IPS-18a (cell line): Measurements from ENCODE around the gene DENND5A.
A peak's percentile ranks its signal among the peaks of the same experiment; 100 is the strongest.
"Not testable (repeated sequence)": the region's sequence is repeated elsewhere in the genome, so short reads cannot be mapped to it uniquely, and the experiment has no call there.

Source experiments
- H3K27ac ChIP-seq: one replicate; pipeline ENCODE4 v1.5.1; 2013; ENCODE audit warnings: low read length
- H3K27me3 ChIP-seq: one replicate; pipeline ENCODE4 v1.6.1; 2013; ENCODE audit warnings: mild to moderate bottlenecking, low read length; ENCODE audit not compliant: control insufficient read depth, insufficient read depth
- H3K36me3 ChIP-seq: one replicate; pipeline ENCODE4 v1.6.1; 2013; ENCODE audit warnings: low read depth, low read length; ENCODE audit not compliant: control insufficient read depth
- H3K4me1 ChIP-seq: one replicate; pipeline ENCODE4 v1.6.1; 2013; ENCODE audit warnings: low read depth, low read length; ENCODE audit not compliant: control insufficient read depth
- H3K4me3 ChIP-seq: one replicate; pipeline ENCODE4 v1.5.1; 2013; ENCODE audit warnings: low read length
- H3K9ac ChIP-seq: one replicate; pipeline ENCODE4 v1.6.1; 2013; ENCODE audit warnings: mild to moderate bottlenecking, low read length, moderate library complexity
- H3K9me3 ChIP-seq: one replicate; pipeline ENCODE4 v1.6.1; 2013; ENCODE audit warnings: low read depth, low read length; ENCODE audit not compliant: control insufficient read depth

DENND5A gene

DNA sequence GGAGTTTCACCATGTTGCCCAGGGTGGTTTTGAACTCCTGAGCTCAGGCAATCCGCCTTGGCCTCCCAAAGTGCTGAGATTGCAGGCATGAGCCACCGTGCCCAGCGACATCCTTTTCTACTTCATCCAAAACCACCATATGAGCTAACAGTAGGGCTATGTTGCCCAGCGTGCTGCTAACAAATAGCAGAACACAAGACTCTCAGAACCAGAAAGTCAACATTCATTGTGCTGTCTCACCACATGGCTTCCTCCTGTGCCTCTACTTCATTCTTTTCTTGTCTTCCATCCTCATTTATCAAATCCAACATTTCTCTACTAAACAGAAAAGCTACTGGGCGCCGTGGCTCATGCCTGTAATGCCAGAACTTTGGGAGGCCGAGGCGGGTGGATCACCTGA lies 12.0 kb upstream of the DENND5A start:
- Histone ChIP-seq H3K36me3 (peaks cover 5% of the 10 kb centered on the region), H3K27me3 (no peaks in the 10 kb centered on the region), H3K4me1 (no peaks in the 10 kb centered on the region), H3K4me3 (no peak overlapping the region), H3K9me3 (no peaks in the 10 kb centered on the region), H3K9ac (no peak overlapping the region), H3K27ac (no peak overlapping the region)

DNA sequence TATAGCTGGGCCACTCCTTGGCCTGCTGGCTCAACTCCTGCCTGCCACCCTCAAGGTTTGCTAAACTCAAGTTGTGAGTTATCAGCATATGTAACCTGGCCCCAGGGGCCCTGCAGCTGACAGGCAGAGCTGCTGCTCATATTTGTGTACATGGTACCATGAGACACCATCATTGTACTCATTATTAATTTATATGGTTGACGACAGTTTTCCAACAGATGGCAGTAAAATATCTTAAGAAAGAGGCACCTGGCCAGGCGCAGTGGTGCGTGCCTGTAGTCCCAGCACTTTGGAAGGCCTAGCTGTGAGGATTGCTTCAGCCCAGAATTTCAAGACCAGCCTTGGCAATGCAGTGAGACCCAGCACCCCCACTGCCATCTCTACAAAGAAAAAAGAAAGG lies 11.4 kb upstream of the DENND5A start:
- no peak overlapping the region for H3K27ac ChIP-seq
- H3K9ac ChIP-seq: no peak overlapping the region
- H3K4me1 ChIP-seq: no peaks in the 10 kb centered on the region
- peaks cover 5% of the 10 kb centered on the region for H3K36me3 ChIP-seq
- no peaks in the 10 kb centered on the region for H3K27me3 ChIP-seq
- H3K9me3 ChIP-seq: no peaks in the 10 kb centered on the region
- H3K4me3 ChIP-seq: no peak overlapping the region

DNA sequence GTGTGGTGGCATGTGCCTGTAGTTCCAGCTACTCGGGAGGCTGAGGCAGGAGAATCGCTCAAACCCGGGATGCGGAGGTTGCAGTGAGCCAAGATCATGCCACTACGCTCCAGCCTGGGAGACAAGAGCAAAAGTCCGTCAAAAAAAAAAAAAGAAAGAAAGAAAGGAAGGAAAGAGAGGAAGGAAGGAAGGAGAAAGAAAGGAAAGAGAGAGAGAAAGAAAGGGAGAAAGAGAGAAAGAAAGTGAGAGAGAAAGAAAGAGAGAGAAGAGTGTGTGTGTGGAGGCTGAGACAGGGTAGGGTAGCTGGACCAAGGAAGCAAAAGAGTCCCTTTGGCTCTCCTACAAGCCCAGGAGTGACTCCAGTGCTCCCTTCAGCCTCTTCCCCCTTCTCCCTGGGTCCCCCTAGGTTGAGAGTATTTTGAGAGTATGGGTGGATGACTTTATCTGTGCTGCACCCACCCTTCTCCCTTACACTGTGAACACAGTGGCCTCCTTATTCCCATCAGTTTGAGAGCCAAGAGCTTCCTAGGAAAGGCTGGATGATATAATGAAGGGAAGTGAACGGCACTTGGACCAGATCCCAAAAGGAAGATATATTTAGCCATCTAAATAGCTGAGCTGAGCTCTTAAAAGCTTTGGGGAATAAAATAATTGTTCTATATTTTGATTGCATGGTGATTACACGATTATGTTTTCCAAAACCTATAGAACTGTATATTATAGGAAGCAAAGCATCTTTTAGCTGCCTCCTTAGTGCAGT lies 9.5 kb upstream of the DENND5A start:
- H3K36me3 ChIP-seq: no peaks in the 10 kb centered on the region
- H3K4me1 ChIP-seq: no peaks in the 10 kb centered on the region
- H3K9me3 ChIP-seq: no peaks in the 10 kb centered on the region
- no peak overlapping the region for H3K4me3 ChIP-seq
- H3K27ac ChIP-seq: no peak overlapping the region
- H3K9ac ChIP-seq: no peak overlapping the region
- H3K27me3 ChIP-seq: no peaks in the 10 kb centered on the region

DNA sequence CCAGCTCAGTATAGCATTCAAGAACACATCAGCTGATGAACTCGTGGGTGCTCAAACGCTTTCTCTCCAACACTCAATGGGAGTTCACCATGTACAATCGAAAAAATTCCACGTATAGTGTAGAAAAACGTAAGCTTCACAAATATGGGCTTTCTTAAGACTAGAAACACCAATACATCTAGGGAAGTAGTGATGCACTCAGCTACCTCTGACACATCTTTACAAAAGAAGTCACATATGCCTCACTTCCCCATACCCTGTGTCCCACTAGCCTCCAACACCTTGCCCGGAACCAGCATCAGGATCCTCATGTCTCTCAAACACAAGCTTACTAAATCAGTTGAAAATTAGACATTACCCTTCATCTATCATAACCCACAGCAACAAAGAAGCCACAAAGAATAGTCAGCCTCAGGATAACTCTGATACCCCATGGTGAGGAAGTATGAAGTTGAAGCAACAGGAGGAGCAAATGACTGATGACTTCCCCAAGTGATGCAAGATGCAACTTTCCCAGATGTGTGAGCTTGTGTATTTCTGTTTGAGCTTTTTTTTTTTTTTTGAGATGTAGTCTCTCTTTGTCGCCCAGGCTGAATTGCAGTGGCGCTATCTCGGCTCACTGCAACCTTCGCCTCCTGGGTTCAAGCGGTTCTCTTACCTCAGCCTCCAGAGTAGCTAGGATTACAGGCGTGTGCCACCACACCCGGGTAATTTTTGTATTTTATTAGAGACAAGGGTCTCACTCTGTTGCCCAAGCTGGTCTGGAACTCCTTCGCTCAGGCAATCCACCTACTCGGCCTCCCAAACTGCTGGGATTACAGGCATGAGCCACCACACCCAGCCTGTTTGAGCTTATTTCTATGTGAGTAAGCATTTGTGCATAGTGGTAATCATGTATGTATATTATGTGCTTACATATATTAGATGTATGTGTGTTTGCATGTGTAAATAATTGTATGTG lies 8.5 kb upstream of the DENND5A start:
- Histone ChIP-seq H3K27ac (no peak overlapping the region), H3K4me3 (no peak overlapping the region), H3K36me3 (no peaks in the 10 kb centered on the region), H3K9ac (no peak overlapping the region), H3K4me1 (no peaks in the 10 kb centered on the region), H3K9me3 (no peaks in the 10 kb centered on the region), H3K27me3 (no peaks in the 10 kb centered on the region)

DNA sequence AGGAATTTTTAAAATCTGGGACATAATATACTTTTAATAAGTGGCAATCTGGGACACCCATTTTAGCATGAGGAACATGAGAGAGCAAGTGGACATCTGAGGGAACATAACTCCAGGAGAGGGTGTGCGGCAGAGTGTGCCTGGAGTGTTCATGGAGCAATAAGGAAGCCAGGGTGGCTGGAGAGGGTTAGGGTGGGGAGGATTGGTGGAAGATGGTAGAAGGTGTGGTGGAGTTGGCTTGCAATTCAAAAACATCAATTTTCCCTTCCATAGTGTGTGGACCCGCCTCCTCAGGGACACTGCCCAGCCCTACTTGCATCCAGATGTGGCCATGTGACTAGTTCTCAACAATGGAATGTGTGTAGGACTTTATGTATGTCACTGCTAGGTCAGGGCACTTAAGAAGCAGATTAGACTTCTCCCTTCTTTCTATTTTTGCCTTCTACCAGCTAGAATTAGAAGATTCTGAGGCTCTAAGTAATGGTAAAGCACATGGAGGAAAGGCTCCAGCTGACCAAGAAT lies 4.4 kb upstream of the DENND5A start:
- no peak overlapping the region for H3K27ac ChIP-seq
- no peak overlapping the region for H3K4me3 ChIP-seq
- H3K9me3 ChIP-seq: no peaks in the 10 kb centered on the region
- peaks cover 16% of the 10 kb centered on the region for H3K4me1 ChIP-seq
- no peaks in the 10 kb centered on the region for H3K27me3 ChIP-seq
- H3K36me3 ChIP-seq: no peaks in the 10 kb centered on the region
- H3K9ac ChIP-seq: no peak overlapping the region

DNA sequence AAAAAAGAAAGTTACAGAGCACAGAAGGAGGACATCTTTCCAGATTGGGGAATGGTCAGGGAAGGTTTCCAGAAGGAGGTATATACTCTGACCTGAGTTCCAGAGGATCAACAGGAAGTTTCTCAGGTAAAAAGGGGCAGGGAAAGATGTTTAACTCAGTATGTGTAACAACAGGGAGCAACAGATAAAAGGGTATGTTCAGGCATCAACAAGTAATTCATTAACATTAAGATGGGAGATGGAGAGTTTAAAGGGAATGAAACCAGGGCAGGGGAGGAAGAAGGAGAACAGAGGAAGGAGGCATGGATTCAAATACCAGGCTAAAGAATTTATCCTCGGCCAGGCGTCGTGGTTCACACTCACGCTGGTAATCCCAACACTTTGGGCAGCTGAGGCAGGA lies 2.5 kb upstream of the DENND5A start:
- peaks cover 16% of the 10 kb centered on the region for H3K4me1 ChIP-seq
- peak overlapping the region; percentile 9 for H3K4me3 ChIP-seq
- H3K9me3 ChIP-seq: no peaks in the 10 kb centered on the region
- H3K9ac ChIP-seq: no peak overlapping the region
- H3K27ac ChIP-seq: no peak overlapping the region
- H3K36me3 ChIP-seq: no peaks in the 10 kb centered on the region
- H3K27me3 ChIP-seq: no peaks in the 10 kb centered on the region

DNA sequence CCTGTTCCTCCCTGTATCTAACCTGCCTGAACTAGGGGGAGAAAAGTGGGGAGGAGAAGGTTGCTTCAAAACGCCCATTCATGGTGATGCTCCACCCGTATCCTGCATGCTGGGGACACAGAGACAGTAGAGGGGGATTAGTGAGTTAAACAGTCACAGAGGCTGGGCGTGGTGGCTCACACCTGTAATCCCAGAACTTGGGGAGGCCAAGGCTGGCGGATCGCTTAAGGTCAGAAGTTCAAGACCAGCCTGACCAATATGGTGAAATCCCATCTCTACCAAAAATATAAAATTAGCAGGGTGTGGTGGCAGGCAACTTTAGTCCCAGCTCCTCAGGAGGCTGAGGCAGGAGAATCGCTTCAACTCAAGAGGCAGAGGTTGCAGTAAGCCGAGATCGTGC lies 1.8 kb upstream of the DENND5A start:
- H3K4me3 ChIP-seq: no peak overlapping the region
- H3K9me3 ChIP-seq: no peaks in the 10 kb centered on the region
- H3K36me3 ChIP-seq: no peaks in the 10 kb centered on the region
- H3K27me3 ChIP-seq: no peaks in the 10 kb centered on the region
- H3K4me1 ChIP-seq: peaks cover 16% of the 10 kb centered on the region
- H3K9ac ChIP-seq: no peak overlapping the region
- H3K27ac ChIP-seq: no peak overlapping the region

DNA sequence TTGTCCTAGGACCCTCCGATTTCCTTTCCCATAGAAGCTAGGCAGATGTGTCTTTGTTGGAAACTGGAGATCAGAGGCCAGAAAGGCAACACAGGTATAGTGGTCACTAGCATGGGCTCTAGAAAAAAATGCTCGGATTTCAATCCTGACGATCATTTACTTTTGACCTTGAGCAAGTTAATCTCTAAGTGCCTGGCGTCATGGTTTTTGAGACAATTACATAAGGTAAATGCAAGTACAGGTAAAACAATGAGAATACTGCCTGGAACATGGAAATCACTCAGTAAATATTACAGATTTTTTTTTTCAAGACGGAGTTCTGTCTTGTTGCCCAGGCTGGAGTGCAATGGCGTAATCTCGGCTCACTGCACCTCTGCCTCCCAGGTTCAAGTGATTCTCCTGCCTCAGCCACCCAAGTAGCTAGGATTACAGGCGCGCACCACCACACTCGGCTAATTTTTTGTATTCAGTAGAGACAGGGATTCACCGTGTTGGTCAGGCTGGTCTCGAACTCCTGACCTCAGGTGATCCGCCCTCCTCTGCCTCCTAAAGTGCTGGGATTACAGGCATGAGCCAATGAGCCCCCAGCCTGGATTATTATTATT lies 1.1 kb upstream of the DENND5A start:
- Histone ChIP-seq H3K36me3 (no peaks in the 10 kb centered on the region), H3K4me1 (peaks cover 16% of the 10 kb centered on the region), H3K9ac (peak overlapping the region; percentile 72), H3K4me3 (peak overlapping the region; percentile 81), H3K9me3 (no peaks in the 10 kb centered on the region), H3K27ac (no peak overlapping the region), H3K27me3 (no peaks in the 10 kb centered on the region)

DNA sequence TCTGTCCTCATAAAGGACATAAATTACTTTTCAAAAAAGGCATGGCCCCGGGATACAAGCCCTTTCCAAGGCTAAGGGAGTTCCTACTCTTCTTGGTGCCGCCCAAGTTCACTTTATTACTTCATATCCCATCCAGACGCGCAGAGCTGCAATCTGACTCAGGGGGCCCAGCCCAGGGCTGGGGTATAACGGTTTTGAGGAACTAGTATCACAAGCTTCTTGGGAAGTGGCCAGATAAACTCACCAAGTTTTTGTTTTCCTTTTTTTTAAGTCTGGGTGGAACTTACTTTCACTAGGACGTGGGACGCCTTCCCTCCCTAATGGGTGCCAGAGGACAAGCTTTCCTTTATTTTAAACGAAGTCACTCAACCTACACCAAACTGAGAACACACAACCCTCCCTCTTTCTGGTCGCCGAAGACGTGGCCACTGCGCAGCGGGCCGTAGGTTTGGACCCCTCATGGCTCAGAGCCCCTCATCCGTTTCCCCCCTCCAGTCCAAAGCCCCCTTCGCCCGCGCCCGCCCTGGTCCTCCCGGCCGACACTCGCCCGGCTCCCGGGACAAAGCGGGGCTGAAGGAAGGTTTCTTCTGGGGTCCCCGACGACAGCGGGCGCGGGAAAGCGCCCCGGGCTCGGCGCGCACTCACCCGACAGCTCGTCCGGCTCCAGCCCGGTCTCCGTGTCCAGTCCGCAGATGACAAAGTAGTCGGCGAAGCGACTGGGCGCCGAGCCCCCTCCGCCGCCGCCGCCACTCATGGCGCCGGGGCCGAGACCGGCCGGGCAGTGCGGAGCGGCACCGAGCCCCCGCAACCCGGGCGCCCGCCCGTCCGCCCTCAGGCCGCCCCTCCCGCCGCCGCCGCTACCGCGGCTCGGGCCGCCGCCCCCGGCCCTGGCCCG lies 587 bp downstream of the DENND5A start:
- Histone ChIP-seq H3K4me3 (peak overlapping the region; percentile 96), H3K9me3 (no peaks in the 10 kb centered on the region), H3K9ac (peak overlapping the region; percentile 88), H3K27me3 (no peaks in the 10 kb centered on the region), H3K36me3 (no peaks in the 10 kb centered on the region), H3K4me1 (peaks cover 16% of the 10 kb centered on the region), H3K27ac (no peak overlapping the region)

DNA sequence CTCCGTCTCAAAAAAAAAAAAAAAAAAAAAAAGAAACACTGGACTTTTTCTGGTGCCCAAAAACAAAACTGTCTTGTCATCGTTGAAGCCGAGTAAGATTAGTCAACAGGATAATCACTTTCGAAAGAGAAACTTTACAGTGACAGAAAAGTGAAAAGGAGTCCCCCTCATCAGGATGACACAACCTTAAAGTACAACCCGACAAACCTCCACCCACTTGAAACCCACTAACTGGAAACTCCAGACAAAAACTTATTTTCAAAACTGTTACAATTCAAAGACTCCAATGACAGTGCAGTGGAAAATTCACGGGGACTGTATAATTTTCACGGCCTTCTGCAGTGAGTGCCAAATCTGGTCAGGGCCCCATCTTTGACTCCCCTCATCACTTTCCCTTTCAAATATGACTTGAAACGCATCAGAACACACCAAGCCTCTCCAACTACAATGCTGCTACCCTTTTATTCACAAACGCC lies 1.3 kb downstream of the DENND5A start:
- Histone ChIP-seq H3K4me1 (peaks cover 16% of the 10 kb centered on the region), H3K9ac (peak overlapping the region; percentile 88), H3K27ac (no peak overlapping the region), H3K9me3 (no peaks in the 10 kb centered on the region), H3K27me3 (no peaks in the 10 kb centered on the region), H3K36me3 (no peaks in the 10 kb centered on the region), H3K4me3 (peak overlapping the region; percentile 96)

DNA sequence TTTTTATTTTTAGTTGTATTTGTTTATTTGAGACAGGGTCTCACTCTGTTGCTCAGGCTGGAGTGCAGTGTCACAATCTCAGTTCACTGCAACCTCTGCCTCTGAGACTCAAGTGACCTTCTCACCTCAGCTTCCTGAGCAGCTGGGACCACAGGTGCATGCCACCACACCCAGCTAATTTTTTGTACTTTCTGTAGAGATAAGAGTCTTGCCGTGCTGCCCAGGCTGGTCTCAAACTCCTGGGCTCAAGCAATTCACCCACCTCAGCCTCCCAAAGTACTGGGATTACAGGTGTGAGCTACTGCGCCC lies 4.4 kb downstream of the DENND5A start:
- not testable (repeated sequence) for H3K9ac ChIP-seq, H3K9me3 ChIP-seq, H3K27ac ChIP-seq, H3K4me1 ChIP-seq, H3K27me3 ChIP-seq, H3K4me3 ChIP-seq, H3K36me3 ChIP-seq
